Psoas muscle (tissue), 8 donors: Measurements from ENCODE around the gene ELOVL7. TPM values are rescaled to one million over a fixed set of nuclear protein-coding genes. Genes with fewer than 3 reads are reported as not detected.
"Not testable (repeated sequence)": the region's sequence is repeated elsewhere in the genome, so short reads cannot be mapped to it uniquely, and the experiment has no call there.

ENCODE experiments used
- ATAC-seq, 4 donors: fragments of 200-7000 bp; cut with Tn5 transposase; one replicate each; pipeline ENCODE4 v1.9.1; 2020; ENCODE audit warnings: moderate library complexity in 3 of 4, mild to moderate bottlenecking in 2 of 4
- DNase-seq, 2 donors: peaks; one replicate each; pipeline ENCODE4 v3.0.0-alpha.2; 2020
- H3K27ac ChIP-seq: fragments of 200-600 bp; one replicate; pipeline ENCODE4 v1.8.0; 2022
- H3K27me3 ChIP-seq, 3 donors: fragments of 200-600 bp in 1 of 3; one replicate each; pipeline versions ENCODE4 v1.6.1 to v1.8.0; 2013 to 2022; ENCODE audit warnings: low read length in 2 of 3, mild to moderate bottlenecking in 2 of 3, moderate library complexity in 1 of 3; ENCODE audit not compliant: insufficient read depth in 3 of 3
- H3K36me3 ChIP-seq, 2 donors: fragments of 200-600 bp in 1 of 2; one replicate each; pipeline versions ENCODE4 v1.6.1 to v1.8.0; 2013 to 2022; ENCODE audit warnings: low read depth in 1 of 2, mild to moderate bottlenecking in 1 of 2, moderate library complexity in 1 of 2; ENCODE audit not compliant: insufficient read depth in 1 of 2
- H3K4me1 ChIP-seq: fragments of 200-600 bp; one replicate; pipeline ENCODE4 v1.8.0; 2022
- H3K4me3 ChIP-seq: fragments of 200-600 bp; one replicate; pipeline ENCODE4 v1.8.0; 2022; ENCODE audit warnings: mild to moderate bottlenecking
- H3K9me3 ChIP-seq: fragments of 200-600 bp; one replicate; pipeline ENCODE4 v1.8.0; 2022
- WGBS, 3 donors: extraction: QIAGEN DNeasy Blood & Tissue Kit; methylation state at CpG; one replicate each; pipeline versions ENCODE4 v1.1.6 to v1.1.7; 2013; 5-methylcytosine and 5-hydroxymethylcytosine counted together
- intact Hi-C, 2 donors: fragments of 100-400 bp; cut with DNase I; formaldehyde crosslinking; loops; one replicate each; pipeline versions ENCODE4 v1.11.0 to v1.14.2; 2022
- polyA plus RNA-seq, 3 donors: library from polyadenylated mRNA; stranded (reverse); fragments of 200-250 nt; gene quantifications; one replicate each; pipeline ENCODE4 v1.2.3, GENCODE V29; 2013
- total RNA-seq, 4 donors: library from RNA; stranded (reverse); fragmentation: NEBNext Ultra II Directional in 2 of 4; extraction: Animal tissue kit (Norgen Biotek cat#: 25700) in 2 of 4; gene quantifications; one replicate each; pipeline versions ENCODE4 v1.2.1 to v1.2.4, GENCODE V29; 2021 to 2023
- TF ChIP-seq, protein P1 (sequence below): fragments of 200-600 bp; IDR thresholded peaks from one replicate; pipeline ENCODE4 v1.8.0; 2022; ENCODE audit warnings: antibody characterized with exemption
- donor health status: healthy with polysubstance abuse.
- donor health status: DM: no; HTN: no; CAD: no; lungs with moderate emphysema.
- donor health status: Bipolar disorder and iron deficiency.
- donor health status: healthy.
- donor health status: DM: yes; HTN: yes; CAD: no.
- donor health status: DM: no; HTN: no; CAD: no.
- donor health status: DM: no; HTN: no; CAD: no.
- donor health status: DM: yes; HTN: yes; CAD: no.

ELOVL7 gene
- total and polyA plus RNA-seq, 7 donors: 0.10 to 0.79 (median 0.21) TPM

DNA sequence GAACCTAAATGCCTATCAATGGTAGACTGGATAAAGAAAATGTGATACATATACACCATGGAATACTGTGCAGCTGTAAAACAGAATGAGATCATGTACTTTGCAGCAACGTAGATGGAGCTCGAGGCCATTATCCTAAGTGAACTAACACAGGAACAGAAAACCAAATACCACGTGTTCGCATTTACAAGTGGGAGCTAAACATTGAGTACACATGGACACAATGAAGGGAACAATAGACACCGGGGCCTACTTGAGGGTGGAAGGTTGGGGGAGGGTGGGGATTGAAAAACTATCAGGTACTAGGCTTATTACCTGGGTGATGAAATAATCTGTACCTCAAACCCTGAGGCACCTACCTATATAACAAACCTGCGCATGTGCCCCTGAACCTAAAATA is 121.7 kb downstream of the ELOVL7 start:
- ATAC-seq (no peak), DNase-seq (no peak)
- H3K9me3 ChIP-seq: no peaks in the 10 kb centered on the region
- 64 to 82% (median 68%) methylated on average over 6 of the region's 6 CpGs for WGBS, 3 donors
- no peak overlapping the region for H3K4me3 ChIP-seq
- no peaks in the 10 kb centered on the region for H3K4me1 ChIP-seq
- intact Hi-C loops: no loop called here
- TF ChIP-seq, protein P1, sequence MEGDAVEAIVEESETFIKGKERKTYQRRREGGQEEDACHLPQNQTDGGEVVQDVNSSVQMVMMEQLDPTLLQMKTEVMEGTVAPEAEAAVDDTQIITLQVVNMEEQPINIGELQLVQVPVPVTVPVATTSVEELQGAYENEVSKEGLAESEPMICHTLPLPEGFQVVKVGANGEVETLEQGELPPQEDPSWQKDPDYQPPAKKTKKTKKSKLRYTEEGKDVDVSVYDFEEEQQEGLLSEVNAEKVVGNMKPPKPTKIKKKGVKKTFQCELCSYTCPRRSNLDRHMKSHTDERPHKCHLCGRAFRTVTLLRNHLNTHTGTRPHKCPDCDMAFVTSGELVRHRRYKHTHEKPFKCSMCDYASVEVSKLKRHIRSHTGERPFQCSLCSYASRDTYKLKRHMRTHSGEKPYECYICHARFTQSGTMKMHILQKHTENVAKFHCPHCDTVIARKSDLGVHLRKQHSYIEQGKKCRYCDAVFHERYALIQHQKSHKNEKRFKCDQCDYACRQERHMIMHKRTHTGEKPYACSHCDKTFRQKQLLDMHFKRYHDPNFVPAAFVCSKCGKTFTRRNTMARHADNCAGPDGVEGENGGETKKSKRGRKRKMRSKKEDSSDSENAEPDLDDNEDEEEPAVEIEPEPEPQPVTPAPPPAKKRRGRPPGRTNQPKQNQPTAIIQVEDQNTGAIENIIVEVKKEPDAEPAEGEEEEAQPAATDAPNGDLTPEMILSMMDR: no peak
- no peak overlapping the region for H3K27ac ChIP-seq
- no peaks in the 10 kb centered on the region for H3K36me3 ChIP-seq
- H3K27me3 ChIP-seq: peaks cover 0 to 3% (median 2%) of the 10 kb centered on the region in 3 donors

DNA sequence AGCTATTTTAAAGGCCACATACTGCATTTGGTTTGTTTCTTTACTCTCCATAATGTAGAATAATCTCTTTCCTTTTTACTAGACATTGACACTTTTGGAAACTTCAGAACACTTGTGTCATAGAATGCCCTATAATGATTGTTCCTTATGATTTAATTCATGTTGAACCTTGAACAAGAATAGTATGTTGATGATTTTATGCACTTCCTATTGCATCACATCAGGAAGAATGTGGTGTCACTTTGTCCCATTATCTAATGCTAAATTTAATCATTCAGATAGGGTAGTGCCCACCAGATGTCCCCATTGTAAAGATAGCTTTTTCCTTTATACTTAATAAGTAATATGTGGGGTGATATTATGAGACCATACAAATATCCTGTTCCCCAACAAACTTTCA is 124.7 kb downstream of the ELOVL7 start:
- no peak overlapping the region for H3K27ac ChIP-seq
- no peak for DNase-seq
- TF ChIP-seq, protein P1: no peak
- H3K4me3 ChIP-seq: no peak overlapping the region
- no peaks in the 10 kb centered on the region for H3K36me3 ChIP-seq
- H3K27me3 ChIP-seq: peaks cover 0 to 3% (median 2%) of the 10 kb centered on the region in 3 donors
- H3K4me1 ChIP-seq: no peaks in the 10 kb centered on the region
- intact Hi-C loops: no loop called here
- ATAC-seq: no peak
- no peaks in the 10 kb centered on the region for H3K9me3 ChIP-seq

DNA sequence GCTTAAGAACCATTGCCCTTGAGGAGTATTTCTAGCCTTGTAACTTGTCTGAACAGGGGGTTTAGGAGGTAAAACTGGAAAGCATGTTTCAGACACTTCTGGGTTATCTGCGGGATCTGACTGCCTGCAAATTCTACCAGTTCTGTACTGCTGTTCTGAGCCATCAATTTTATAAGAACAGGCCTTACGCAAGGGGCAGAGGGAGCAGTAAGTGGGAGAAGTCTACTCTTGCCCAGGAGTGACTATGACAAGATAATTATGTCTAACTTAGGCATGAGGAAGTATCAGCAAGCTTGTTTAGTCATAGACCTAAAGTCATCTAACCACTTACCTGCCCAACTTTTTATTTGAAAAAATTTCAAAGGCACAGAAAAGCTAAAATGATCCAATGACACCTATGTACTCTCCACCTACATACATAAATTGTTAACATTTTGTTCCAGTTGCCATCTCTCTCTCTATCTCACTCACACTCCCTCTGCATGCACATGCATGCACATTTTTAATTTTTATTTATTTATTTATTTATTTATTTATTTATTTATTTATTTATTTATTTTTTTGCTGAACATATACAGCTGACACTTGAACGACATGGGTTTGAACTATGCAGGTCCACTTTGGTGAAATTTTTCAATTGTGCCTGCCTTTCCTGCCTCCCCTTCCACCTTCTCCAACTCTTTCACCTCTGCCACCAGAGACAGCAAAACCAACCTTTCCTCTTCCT is 125.7 kb downstream of the ELOVL7 start:
- WGBS, 3 donors: 80 to 92% (median 84%) methylated on average over 3 of the region's 3 CpGs
- Histone ChIP-seq H3K27ac (no peak overlapping the region), H3K4me1 (no peaks in the 10 kb centered on the region), H3K36me3 (no peaks in the 10 kb centered on the region), H3K27me3 (peaks cover 0 to 3% (median 0%) of the 10 kb centered on the region in 3 donors), H3K9me3 (no peaks in the 10 kb centered on the region), H3K4me3 (no peak overlapping the region)
- TF ChIP-seq, protein P1: no peak
- intact Hi-C loops: no loop called here
- no peak for ATAC-seq
- no peak for DNase-seq

DNA sequence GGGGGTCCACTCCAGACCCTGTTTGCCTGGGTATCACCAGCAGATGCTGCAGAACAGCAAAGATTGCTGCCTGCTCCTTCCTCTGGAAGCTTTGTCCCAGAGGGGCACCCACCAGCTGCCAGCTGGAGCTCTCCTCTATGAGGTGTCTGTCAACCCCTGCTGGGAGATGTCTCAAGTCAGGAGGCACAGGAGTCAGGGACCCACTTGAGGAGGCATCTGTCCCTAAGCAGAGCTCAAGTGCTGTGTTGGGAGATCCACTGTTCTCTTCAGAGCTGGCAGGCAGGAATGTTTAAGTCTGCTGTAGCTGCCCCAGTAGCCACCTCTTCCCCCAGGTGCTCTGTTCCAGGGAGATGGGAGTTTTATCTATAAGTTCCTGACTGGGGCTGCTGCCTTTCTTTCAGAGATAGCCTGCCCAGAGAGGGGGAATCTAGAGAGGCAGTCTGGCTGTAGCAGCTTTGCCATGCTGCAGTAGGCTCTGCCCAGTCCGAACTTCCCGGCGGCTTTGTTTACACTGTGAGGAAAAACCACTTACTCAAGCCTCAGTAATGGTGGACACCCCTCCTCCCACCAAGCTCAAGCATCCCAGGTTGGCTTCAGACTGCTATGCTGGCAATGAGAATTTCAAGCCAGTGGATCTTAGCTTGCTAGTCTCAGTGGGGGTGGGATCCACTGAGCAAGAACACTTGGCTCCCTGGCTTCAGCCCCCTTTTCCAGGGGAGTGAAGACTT is 128.7 kb downstream of the ELOVL7 start:
- intact Hi-C loops, H3K27ac ChIP-seq, H3K36me3 ChIP-seq, H3K9me3 ChIP-seq, DNase-seq, H3K27me3 ChIP-seq, H3K4me3 ChIP-seq, ATAC-seq, H3K4me1 ChIP-seq: not testable (repeated sequence)
- WGBS, 3 donors: 62 to 98% (median 95%) methylated on average over 3 of the region's 3 CpGs

DNA sequence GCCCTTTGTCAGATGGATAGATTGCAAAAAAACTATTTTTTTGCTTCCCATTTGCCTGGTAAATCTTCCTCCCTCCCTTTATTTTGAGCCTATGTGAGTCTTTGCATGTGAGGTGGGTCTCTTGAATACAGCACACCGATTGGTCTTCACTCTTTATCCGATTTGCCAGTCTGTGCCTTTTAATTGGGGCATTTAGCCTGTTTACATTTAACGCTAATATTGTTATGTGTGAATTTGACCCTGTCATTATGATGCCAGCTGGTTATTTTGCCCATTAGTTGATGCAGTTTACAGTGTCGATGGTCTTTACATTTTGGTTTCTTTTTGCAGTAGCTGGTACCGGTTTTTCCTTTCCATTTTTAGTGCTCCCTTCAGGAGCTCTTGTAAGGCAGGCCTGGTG is 131.1 kb downstream of the ELOVL7 start:
- DNase-seq (no peak), ATAC-seq (no peak)
- WGBS, 3 donors: 89 to 92% (median 90%) methylated on average over 5 of the region's 5 CpGs
- no peaks in the 10 kb centered on the region for H3K4me1 ChIP-seq
- no peaks in the 10 kb centered on the region for H3K36me3 ChIP-seq
- intact Hi-C loops: no loop called here
- no peak overlapping the region for H3K4me3 ChIP-seq
- TF ChIP-seq, protein P1: no peak
- H3K27me3 ChIP-seq: no peaks in the 10 kb centered on the region
- H3K9me3 ChIP-seq: no peaks in the 10 kb centered on the region
- no peak overlapping the region for H3K27ac ChIP-seq

DNA sequence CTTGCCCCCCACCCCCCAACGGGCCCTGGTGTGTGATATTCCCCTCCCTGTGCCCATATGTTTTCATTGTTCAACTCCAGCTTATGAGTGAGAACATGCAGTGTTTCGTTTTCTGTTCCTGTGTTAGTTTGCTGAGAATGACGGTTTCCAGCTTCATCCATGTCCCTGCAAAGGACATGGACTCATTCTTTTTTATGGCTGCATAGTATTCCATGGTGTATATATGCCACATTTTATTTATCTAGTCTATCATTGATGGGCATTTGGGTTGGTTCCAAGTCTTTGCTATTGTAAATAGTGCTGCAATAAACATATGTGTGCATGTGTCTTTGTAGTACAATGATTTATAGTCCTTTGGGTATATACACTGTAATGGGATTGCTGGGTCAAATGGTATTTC is 132.2 kb downstream of the ELOVL7 start:
- H3K4me1 ChIP-seq, H3K9me3 ChIP-seq, ATAC-seq, H3K4me3 ChIP-seq, H3K27me3 ChIP-seq, intact Hi-C loops, H3K36me3 ChIP-seq, H3K27ac ChIP-seq, DNase-seq: not testable (repeated sequence)
- WGBS, 3 donors: 76 to 83% (median 76%) methylated on average over 3 of the region's 3 CpGs
